Left ventricle myocardium inferior (tissue), 1 donor: Measurements from ENCODE around the gene LAD1. TPM values are rescaled to one million over a fixed set of nuclear protein-coding genes. Genes with fewer than 3 reads are reported as not detected.
A peak's percentile ranks its signal among the peaks of the same experiment; 100 is the strongest.

ENCODE experiments used
- DNase-seq: peaks from one replicate; pipeline ENCODE4 v3.0.0-alpha.2; 2020
- H3K27ac ChIP-seq: fragments of 200-600 bp; replicated peaks from 2 replicates; pipeline ENCODE4 v1.8.0; 2021
- H3K27me3 ChIP-seq: fragments of 200-600 bp; 2 replicates; pipeline ENCODE4 v1.8.0; 2021; ENCODE audit warnings: low read depth
- H3K36me3 ChIP-seq: fragments of 200-600 bp; 2 replicates; pipeline ENCODE4 v1.8.0; 2021
- H3K4me1 ChIP-seq: fragments of 200-600 bp; 2 replicates; pipeline ENCODE4 v1.8.0; 2021
- H3K4me3 ChIP-seq: fragments of 200-600 bp; 2 replicates; pipeline ENCODE4 v1.8.0; 2021; ENCODE audit warnings: mild to moderate bottlenecking, moderate library complexity
- H3K9me3 ChIP-seq: fragments of 200-600 bp; replicated peaks from 2 replicates; pipeline ENCODE4 v1.8.0; 2021
- intact Hi-C: fragments of 100-400 bp; cut with micrococcal nuclease; formaldehyde crosslinking; loops from one replicate; pipeline ENCODE4 v1.11.0; 2022
- total RNA-seq: library from RNA; stranded (reverse); fragmentation: NEBNext Ultra II Directional; extraction: Animal tissue kit (Norgen Biotek cat#: 25700); gene quantifications from one replicate; pipeline ENCODE4 v1.2.1, GENCODE V29; 2021
- TF ChIP-seq, protein P1 (sequence below): fragments of 200-600 bp; IDR thresholded peaks from 2 replicates; pipeline ENCODE4 v1.8.0; 2021; ENCODE audit warnings: antibody characterized with exemption, mild to moderate bottlenecking, borderline replicate concordance
- donor health status: DM: no; HTN: yes; CAD: no; lungs with severe emphysema.

Gene LAD1
- total RNA-seq, 1 donor from 2014 or later: 2.0 TPM

DNA sequence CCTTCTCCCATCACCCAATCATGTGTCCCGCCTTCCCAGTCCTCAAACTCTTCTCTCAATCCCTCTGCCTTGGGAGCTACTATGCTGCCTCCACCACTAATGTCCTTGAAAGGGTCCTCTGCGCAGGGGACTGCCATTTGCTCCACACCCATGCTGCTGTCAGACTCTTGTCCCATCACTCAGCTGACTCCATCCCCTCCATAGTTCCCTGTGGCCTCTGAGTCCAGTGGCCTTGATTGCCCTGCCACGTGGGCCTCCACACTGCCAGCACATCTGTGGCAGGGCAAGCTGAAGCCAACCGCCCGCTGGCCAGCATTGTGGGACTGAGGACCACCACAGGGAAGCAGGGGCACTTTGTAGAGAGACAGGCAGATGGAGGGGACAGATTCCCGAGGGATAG is 20.3 kb downstream of the LAD1 start:
- intact Hi-C loops: no loop called here
- peak overlapping the region; percentile 95 for H3K27ac ChIP-seq
- peak; percentile 73 for DNase-seq

DNA sequence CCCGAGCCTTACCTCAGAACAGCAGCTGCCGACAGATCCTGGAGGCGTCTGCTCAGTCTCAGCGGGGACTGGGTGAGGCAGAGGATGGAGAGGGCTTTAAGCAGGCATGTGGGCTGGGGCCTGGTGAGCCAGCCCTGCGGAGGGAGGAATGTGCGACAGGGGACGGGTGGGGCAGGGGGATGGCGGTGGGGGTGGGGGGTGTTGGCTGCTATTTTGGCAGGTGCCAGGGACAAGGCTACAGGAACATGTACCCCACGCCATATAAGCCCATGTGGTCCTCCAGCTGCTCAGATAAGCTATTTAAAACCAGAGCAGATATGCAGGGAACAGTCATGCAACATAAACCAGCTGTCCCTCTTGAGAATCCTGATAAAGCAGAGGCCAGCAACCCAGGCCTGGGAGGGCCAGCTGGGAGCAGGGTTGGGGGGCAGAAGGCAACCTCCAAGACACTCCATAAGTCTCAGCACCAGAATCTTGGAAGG is 21.5 kb downstream of the LAD1 start, which contains the start of gene TNNT2:
TSS of gene TNNT2 (minus strand) at position 70 of the 482 bp plus-strand sequence. CDS start 4,426 bp downstream, outside the sequence.
- TF ChIP-seq, protein P1, sequence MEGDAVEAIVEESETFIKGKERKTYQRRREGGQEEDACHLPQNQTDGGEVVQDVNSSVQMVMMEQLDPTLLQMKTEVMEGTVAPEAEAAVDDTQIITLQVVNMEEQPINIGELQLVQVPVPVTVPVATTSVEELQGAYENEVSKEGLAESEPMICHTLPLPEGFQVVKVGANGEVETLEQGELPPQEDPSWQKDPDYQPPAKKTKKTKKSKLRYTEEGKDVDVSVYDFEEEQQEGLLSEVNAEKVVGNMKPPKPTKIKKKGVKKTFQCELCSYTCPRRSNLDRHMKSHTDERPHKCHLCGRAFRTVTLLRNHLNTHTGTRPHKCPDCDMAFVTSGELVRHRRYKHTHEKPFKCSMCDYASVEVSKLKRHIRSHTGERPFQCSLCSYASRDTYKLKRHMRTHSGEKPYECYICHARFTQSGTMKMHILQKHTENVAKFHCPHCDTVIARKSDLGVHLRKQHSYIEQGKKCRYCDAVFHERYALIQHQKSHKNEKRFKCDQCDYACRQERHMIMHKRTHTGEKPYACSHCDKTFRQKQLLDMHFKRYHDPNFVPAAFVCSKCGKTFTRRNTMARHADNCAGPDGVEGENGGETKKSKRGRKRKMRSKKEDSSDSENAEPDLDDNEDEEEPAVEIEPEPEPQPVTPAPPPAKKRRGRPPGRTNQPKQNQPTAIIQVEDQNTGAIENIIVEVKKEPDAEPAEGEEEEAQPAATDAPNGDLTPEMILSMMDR: no peak
- peaks cover 43% of the 10 kb centered on the region for H3K4me1 ChIP-seq
- H3K9me3 ChIP-seq: no peaks in the 10 kb centered on the region
- DNase-seq: peak; percentile 73
- intact Hi-C loops: no loop called here
- peak within 1 kb of the TSS; percentile 74 for H3K4me3 ChIP-seq
- peaks cover 34% of the 10 kb centered on the region for H3K36me3 ChIP-seq
- peaks cover 11% of the 10 kb centered on the region for H3K27me3 ChIP-seq
- H3K27ac ChIP-seq: peak within 1 kb of the TSS; percentile 97

More for the DNA sequence above, 20.3 kb downstream of the LAD1 start:
- H3K9me3 ChIP-seq: no peaks in the 10 kb centered on the region
- H3K4me1 ChIP-seq: peaks cover 47% of the 10 kb centered on the region
- H3K4me3 ChIP-seq: peak overlapping the region; percentile 74
- H3K27me3 ChIP-seq: peaks cover 11% of the 10 kb centered on the region
- peaks cover 24% of the 10 kb centered on the region for H3K36me3 ChIP-seq
- TF ChIP-seq, protein P1: no peak

DNA sequence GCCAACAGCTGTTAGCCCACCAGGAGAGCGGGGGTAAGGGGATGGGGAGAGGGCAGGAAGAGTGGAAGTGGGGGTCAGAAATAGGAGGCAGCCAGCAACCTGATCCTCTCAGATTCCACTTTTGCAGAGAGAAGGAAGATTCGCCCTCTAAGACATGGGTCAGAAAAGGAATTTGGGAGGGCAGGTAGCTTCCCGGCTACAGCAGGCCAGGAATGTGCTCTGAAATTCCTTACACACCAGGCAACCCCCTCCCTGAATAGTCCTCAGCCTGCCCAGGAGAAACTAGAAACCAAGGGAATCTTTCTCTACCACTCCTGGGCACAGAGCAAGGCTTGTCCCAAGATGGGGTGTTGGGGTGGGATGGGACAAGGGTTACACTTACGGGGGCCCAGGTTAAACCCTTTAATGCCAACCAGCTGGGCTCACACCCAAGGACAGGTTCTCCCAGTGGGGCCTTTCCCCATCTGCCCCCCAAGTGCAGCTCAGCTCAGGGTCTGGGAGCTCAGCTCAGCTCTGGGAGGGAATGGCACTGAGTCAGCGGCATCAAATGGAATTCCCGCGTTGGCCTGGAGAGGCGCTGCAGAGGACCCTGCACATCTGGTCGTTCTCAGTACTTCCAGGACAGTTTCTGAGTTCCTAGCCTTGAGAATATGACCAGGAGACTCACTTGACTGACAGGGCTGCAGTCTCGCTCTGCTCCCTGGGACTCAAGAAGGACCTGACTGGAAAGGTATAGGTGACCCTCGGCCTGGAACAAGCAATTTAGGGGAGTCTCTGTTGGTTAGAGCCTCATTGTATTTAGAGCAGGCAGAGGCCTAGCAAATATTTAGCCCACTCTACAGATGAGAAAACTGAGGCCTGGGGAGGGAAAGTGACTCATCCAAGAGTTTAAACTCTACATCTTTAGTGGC is 22.4 kb downstream of the LAD1 start:
- peaks cover 11% of the 10 kb centered on the region for H3K27me3 ChIP-seq
- TF ChIP-seq, protein P1: peak; percentile 46
- H3K4me3 ChIP-seq: peak overlapping the region; percentile 74
- H3K36me3 ChIP-seq: peaks cover 38% of the 10 kb centered on the region
- H3K4me1 ChIP-seq: peaks cover 45% of the 10 kb centered on the region
- intact Hi-C loops: no loop called here
- no peak for DNase-seq
- no peaks in the 10 kb centered on the region for H3K9me3 ChIP-seq
- peak overlapping the region; percentile 97 for H3K27ac ChIP-seq

DNA sequence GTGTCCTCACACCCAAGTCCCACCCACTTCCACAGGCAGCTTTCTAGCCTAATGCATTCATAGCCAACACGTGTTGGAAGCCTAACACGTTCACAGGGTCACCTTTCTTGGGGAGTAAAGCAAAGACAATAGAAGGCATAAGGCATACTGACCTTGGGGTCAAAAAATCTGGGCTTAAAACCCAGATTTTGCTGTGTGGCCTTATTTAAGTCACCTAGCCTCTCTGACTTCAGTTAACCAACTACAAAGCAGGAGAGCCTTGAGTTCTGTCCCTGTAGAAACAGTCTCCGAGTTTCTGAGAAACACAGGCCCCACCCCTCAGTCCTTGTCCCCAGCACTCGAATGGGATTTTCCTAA is 23.0 kb downstream of the LAD1 start:
- DNase-seq: no peak
- intact Hi-C loops: no loop called here
- Histone ChIP-seq H3K27ac (peak overlapping the region; percentile 97), H3K9me3 (no peaks in the 10 kb centered on the region), H3K27me3 (peaks cover 11% of the 10 kb centered on the region), H3K4me1 (peaks cover 40% of the 10 kb centered on the region), H3K36me3 (peaks cover 45% of the 10 kb centered on the region), H3K4me3 (peak overlapping the region; percentile 74)
- TF ChIP-seq, protein P1: no peak

DNA sequence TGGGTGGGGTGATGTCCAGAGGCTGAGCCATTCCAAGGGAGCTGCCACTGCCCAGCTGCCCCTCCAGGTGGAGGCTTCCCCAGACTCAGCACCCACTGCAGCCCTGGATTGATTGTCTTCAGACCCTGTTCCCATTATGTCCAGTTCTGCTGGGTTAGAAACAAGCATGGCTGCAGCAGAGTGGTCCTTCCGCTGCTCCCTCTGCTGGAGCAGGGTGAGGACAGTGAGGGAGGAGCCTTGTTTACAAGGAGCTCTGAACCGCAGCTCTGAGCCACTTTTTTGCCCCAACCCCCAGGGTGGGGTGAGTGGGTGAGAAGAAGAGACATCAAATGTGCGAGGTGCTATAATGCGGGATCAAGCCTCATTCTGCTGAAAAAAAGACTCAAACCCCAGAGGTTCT is 24.0 kb downstream of the LAD1 start:
- no peak for DNase-seq
- Histone ChIP-seq H3K4me1 (peaks cover 37% of the 10 kb centered on the region), H3K27ac (peak overlapping the region; percentile 97), H3K4me3 (peak overlapping the region; percentile 74), H3K9me3 (no peaks in the 10 kb centered on the region), H3K36me3 (peaks cover 54% of the 10 kb centered on the region), H3K27me3 (peaks cover 11% of the 10 kb centered on the region)
- intact Hi-C loops: no loop called here
- TF ChIP-seq, protein P1: peak; percentile 37
